Left lung (tissue), 10 donors: Measurements from ENCODE around the gene TMEM123. TPM values are rescaled to one million over a fixed set of nuclear protein-coding genes. Genes with fewer than 3 reads are reported as not detected.

Source experiments
- ATAC-seq: fragments of 200-7000 bp; cut with Tn5 transposase; one replicate; pipeline ENCODE4 v1.9.1; 2020; ENCODE audit warnings: moderate library complexity
- DNase-seq, 4 donors: peaks; one replicate each; pipeline ENCODE4 v3.0.0-alpha.2; 2013 to 2020
- H3K27ac ChIP-seq, 2 donors: fragments of 200-600 bp; sonication (generic) in 1 of 2; one replicate each; pipeline versions ENCODE4 v1.5.0 to v1.8.0; 2020 to 2021
- H3K27me3 ChIP-seq, 2 donors: fragments of 200-600 bp; sonication (generic) in 1 of 2; one replicate each; pipeline versions ENCODE4 v1.5.0 to v1.8.0; 2020 to 2021
- H3K36me3 ChIP-seq, 2 donors: fragments of 200-600 bp; sonication (generic) in 1 of 2; one replicate each; pipeline versions ENCODE4 v1.5.0 to v1.8.0; 2020 to 2021
- H3K4me1 ChIP-seq, 2 donors: fragments of 200-600 bp; one replicate each; pipeline ENCODE4 v1.8.0; 2021
- H3K4me3 ChIP-seq, 2 donors: fragments of 200-600 bp; sonication (generic) in 1 of 2; one replicate each; pipeline versions ENCODE4 v1.5.0 to v1.8.0; 2020 to 2021; ENCODE audit warnings: mild to moderate bottlenecking in 1 of 2
- H3K9me3 ChIP-seq, 2 donors: fragments of 200-600 bp; sonication (generic) in 1 of 2; one replicate each; pipeline versions ENCODE4 v1.5.0 to v1.8.0; 2020 to 2021
- CTCF ChIP-seq, 2 donors: fragments of 200-600 bp; sonication (generic) in 1 of 2; IDR thresholded peaks; one replicate each; pipeline versions ENCODE4 v1.5.0 to v1.8.0; 2021; ENCODE audit warnings: antibody characterized with exemption in 2 of 2
- intact Hi-C, 2 donors: fragments of 100-400 bp; cut with DNase I; formaldehyde crosslinking; loops; one replicate each; pipeline versions ENCODE4 v1.11.2 to v1.14.2; 2022
- polyA plus RNA-seq, 6 donors: library from polyadenylated mRNA; unstranded; fragments of 120-200 nt; gene quantifications; one replicate each; pipeline ENCODE4 v1.2.1, GENCODE V29; 2013; ENCODE audit not compliant: insufficient read length in 6 of 6
- total RNA-seq, 2 donors: library from RNA; stranded (reverse); fragmentation: NEBNext Ultra II Directional; extraction: Animal tissue kit (Norgen Biotek cat#: 25700); gene quantifications; one replicate each; pipeline ENCODE4 v1.2.1, GENCODE V29; 2021
- donor health status: DM: no; HTN: yes; CAD: no.
- donor health status: DM: no; HTN: no; CAD: no.

TMEM123 gene
- total and polyA plus RNA-seq, 8 donors, result 127 to 351 (median 260) TPM

- Histone ChIP-seq H3K27ac (no peak overlapping the region), H3K27me3 (no peaks in the 10 kb centered on the region), H3K4me1 (peaks cover 0 to 15% of the 10 kb centered on the region in 2 donors), H3K36me3 (peaks cover 0 to 9% of the 10 kb centered on the region in 2 donors), H3K4me3 (no peak overlapping the region), H3K9me3 (no peaks in the 10 kb centered on the region)
- ATAC-seq (no peak), DNase-seq (no peak)
- no peak for TF ChIP-seq CTCF (IDR thresholded peaks at IDR 0.05)
- intact Hi-C loops, result no loop called here
Observed at GRCh38 chr11:102407901-102408300, 44.7 kb downstream of the TMEM123 start.

GRCh38 chr11:102406099-102406498 lies 46.5 kb downstream of the TMEM123 start:
- Histone ChIP-seq H3K4me3 (no peak overlapping the region), H3K4me1 (peaks cover 0 to 24% of the 10 kb centered on the region in 2 donors), H3K36me3 (peaks cover 0 to 24% of the 10 kb centered on the region in 2 donors), H3K9me3 (no peaks in the 10 kb centered on the region), H3K27me3 (no peaks in the 10 kb centered on the region), H3K27ac (no peak overlapping the region)
- DNase-seq, result no peak
- intact Hi-C loops, result no loop called here
- ATAC-seq, result no peak
- TF ChIP-seq CTCF (IDR thresholded peaks at IDR 0.05), result no peak

- no peak overlapping the region for H3K4me3 ChIP-seq
- H3K27me3 ChIP-seq, result no peaks in the 10 kb centered on the region
- H3K27ac ChIP-seq, result no peak overlapping the region
- intact Hi-C loops, result no loop called here
- H3K9me3 ChIP-seq, result no peaks in the 10 kb centered on the region
- H3K4me1 ChIP-seq, result peaks cover 0 to 24% of the 10 kb centered on the region in 2 donors
- H3K36me3 ChIP-seq, result peaks cover 0 to 30% of the 10 kb centered on the region in 2 donors
- no peak for TF ChIP-seq CTCF (IDR thresholded peaks at IDR 0.05)
- DNase-seq (no peak), ATAC-seq (no peak)
Observed at GRCh38 chr11:102405501-102405900, 47.1 kb downstream of the TMEM123 start.

GRCh38 chr11:102402548-102402947 lies 50.0 kb downstream of the TMEM123 start:
- Histone ChIP-seq H3K9me3 (no peaks in the 10 kb centered on the region), H3K27me3 (no peaks in the 10 kb centered on the region), H3K4me3 (no peak overlapping the region), H3K27ac (no peak overlapping the region), H3K4me1 (peaks cover 0 to 24% of the 10 kb centered on the region in 2 donors), H3K36me3 (peaks cover 0 to 56% of the 10 kb centered on the region in 2 donors)
- ATAC-seq (no peak), DNase-seq (no peak)
- intact Hi-C loops, result no loop called here
- TF ChIP-seq CTCF (IDR thresholded peaks at IDR 0.05), result no peak

- intact Hi-C loops, result no loop called here
- H3K4me1 ChIP-seq, result peaks cover 0 to 20% of the 10 kb centered on the region in 2 donors
- TF ChIP-seq CTCF (IDR thresholded peaks at IDR 0.05), result no peak
- no peak overlapping the region for H3K27ac ChIP-seq
- DNase-seq (no peak), ATAC-seq (no peak)
- H3K27me3 ChIP-seq, result no peaks in the 10 kb centered on the region
- H3K9me3 ChIP-seq, result no peaks in the 10 kb centered on the region
- no peak overlapping the region for H3K4me3 ChIP-seq
- H3K36me3 ChIP-seq, result peaks cover 0 to 57% of the 10 kb centered on the region in 2 donors
Observed at GRCh38 chr11:102401905-102402304, 50.7 kb downstream of the TMEM123 start.
